Hematopoietic multipotent progenitor cell treated with erythropoietin and hydrocortisone succinate and interleukin-3 and kit ligand, for 15 days (in vitro differentiated cells): Measurements from ENCODE around the gene PLXNA4.

Source experiments
- DNase-seq: peaks from one replicate; pipeline ENCODE4 v3.0.0-alpha.2; 2015; ENCODE audit warnings: low spot score

PLXNA4 gene

GRCh38 chr7:132113536-132114371 is 462.5 kb downstream of the PLXNA4 start:
- no peak for DNase-seq

GRCh38 chr7:132112657-132113056 is 463.6 kb downstream of the PLXNA4 start:
- DNase-seq, result no peak

DNA sequence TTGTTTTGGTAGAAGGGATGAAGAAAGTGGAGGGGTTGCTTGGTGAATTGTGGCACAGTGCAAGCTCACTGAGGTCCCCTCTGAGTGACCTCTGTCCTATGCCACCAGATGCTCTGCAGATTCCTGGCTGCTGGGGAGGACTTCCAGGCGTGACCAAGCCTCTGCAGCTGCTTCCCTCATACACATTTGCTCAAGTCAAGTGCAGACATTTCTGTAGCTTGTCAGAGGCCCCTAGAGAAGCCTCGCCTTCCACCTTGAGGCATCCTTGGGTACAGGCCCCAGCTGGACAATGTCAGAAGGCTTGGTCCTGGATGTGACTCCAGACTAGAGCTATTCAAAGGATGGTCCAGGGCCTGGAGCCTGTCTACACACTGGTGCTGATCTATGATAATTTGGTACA is 464.2 kb downstream of the PLXNA4 start:
- DNase-seq, result no peak

DNA sequence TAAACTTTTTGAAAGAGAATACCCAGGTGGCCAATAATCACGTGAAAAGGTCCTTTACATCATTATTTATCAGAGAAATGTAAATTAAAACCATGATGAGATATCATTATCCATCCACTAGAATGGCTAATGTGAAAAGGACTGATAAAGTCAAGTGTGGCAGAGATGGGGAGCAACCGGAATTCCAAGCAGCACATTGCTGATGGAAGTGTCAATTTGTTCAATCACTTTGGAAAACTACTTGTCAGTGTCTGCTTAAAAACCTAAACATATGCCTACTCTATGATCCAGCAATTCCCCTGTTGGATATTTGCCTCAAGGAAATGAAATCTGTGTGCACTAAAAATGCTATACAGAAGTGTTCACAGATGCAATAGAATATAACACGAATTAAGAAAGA is 465.6 kb downstream of the PLXNA4 start:
- no peak for DNase-seq

- no peak for DNase-seq
These were observed 466.5 kb downstream of the PLXNA4 start for GRCh38 chr7:132109769-132110168.

DNA sequence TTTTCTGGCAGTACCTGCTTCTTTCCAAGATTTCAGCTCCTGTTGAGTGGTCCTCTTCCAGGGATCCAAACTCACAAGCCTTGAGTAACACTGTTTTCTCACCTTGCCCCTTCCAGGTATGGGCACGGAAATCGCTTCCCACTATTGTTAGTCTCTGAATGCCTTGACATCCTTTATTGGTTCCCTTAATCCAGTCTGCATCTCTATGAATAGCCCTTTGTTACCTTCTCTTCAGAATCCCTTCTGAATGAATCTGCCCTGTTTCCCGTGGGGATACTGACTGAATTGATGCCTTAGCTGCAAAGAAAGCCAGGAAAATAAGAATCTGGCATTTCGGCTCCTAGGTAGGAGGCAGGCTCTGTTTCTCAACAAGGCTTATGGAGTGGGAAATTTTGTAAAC is 467.7 kb downstream of the PLXNA4 start:
- DNase-seq, result no peak

GRCh38 chr7:132106491-132106890 is 469.8 kb downstream of the PLXNA4 start:
- no peak for DNase-seq

DNA sequence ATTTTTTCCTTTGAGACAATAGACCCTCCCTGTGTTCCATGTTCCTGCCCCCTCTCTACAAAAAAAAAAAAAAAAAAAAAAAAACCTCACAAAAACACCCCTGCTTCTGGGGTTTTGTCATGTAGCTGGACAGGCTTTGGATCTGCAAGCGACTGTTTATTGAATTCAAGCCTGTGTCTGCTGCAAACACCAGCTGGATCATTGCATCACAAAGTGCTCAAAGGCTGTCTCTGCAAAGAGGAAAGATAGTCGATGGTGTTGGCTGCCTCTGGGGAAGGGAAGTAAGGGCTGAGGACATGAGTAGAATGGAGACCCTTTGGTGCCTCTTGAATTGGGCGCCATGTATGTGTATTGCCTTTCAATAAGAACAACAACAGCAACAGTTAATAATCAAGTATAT is 471.2 kb downstream of the PLXNA4 start:
- DNase-seq, result no peak

DNA sequence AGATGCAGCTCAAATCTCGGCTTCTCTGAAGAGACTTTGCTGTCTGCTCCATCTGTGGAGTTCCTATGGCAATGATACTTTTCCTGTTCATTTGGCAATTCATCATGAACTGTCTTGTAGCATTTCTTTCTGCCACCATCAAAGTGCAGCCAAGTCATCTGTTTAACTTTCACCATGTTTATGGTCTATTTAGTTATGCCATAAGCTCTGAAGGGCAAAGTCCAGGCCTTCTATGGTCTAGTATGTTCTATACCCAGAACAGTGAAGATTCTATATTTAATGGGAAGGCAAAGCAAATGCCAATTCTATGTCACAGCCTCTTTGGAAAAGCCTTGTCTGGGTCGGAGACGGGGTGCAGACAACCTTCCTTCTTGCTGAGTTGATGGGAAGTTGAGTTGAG is 472.6 kb downstream of the PLXNA4 start:
- DNase-seq, result no peak

- DNase-seq, result no peak
These were observed 473.3 kb downstream of the PLXNA4 start for GRCh38 chr7:132102942-132103341.

GRCh38 chr7:132102391-132102790 is 473.9 kb downstream of the PLXNA4 start:
- DNase-seq, result no peak

GRCh38 chr7:132100981-132101380 is 475.3 kb downstream of the PLXNA4 start:
- no peak for DNase-seq

DNA sequence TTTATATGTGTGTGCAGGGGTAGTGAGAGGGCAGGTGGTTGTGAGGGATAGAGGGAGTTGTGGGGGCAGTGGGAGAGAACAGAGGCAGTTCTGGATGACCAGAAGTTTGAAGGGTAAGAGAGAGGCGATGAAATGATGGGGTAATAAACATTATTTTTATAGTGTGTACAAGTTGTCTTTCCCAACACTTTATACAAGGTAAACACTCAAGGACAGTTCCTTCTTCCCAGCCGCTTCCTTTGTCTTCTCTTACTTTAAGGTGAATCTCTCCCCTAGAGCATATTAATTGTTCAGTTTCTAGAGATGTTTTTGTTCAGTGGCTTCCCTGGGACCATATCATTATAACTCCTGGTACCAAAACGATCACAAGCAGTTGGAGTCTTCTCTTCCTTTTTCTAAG is 475.8 kb downstream of the PLXNA4 start:
- no peak for DNase-seq

DNA sequence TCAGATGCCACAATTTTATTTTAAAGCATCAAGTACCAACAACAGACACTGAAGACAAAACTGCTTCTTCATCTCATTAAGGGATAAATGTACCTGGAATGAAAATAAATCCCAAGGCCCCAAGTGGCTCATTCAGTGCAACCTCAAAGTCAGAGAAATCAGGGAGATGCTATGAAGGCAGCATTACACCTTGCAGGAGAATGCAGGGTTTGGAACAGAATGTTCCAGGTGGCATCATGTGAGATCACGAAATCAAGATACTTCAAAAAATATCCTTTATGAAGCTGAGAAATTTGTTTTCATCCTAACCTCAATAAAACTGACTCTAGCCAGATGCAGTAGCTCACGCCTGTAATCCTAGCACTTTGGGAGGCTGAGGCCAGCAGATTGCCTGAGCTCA is 477.1 kb downstream of the PLXNA4 start:
- DNase-seq, result no peak

DNA sequence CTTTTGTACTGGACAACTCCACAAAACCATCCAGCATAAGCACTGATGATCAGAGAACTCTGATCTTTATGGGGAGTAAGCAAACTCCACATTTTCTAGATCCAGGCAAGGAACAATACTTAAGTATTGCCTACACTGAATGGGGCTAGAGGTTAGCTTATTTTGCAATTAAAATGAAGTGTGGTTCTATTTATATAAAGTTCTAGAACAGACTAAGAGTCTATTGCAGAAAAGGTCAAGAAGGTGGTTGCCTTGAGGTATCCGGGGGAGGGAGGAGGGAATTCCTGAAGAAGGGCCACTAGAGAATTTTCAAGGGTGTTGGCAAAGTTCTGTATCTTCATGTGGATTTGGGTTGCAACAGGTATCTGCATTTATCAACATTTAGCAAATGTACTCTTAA is 477.9 kb downstream of the PLXNA4 start:
- no peak for DNase-seq

- no peak for DNase-seq
These were observed 478.6 kb downstream of the PLXNA4 start for GRCh38 chr7:132097550-132098134.

DNA sequence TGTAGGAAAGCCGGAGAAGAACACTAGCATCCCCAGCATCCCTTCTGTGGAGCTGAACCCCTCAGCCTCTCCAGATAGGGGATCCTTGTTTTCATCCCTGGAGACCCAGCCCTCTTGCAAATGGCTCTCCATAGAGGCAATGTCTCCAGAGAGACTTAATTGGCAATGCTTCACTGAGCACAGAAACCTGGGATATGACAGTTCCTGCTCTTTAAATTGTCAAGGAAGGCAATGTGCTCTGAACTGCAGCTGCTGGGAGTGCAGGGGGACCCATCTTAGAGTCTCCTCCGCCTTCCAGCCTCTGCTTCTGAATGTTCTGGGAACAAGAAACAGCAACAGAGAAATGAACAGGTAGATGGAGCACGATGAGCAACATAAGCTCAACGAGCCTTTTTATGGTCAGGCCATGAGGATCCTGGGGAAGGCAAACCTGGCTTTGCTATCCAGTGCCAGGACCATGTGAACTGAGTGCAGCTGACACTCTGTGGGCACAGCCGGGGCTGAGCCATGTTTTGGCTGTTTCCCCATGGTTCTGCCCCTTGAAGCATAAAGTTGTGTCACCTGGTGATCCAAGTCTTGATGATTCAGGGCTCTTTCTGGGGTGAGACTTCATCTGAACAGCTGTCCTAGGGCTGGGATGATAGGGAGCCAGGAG is 481.0 kb downstream of the PLXNA4 start:
- DNase-seq, result no peak

DNA sequence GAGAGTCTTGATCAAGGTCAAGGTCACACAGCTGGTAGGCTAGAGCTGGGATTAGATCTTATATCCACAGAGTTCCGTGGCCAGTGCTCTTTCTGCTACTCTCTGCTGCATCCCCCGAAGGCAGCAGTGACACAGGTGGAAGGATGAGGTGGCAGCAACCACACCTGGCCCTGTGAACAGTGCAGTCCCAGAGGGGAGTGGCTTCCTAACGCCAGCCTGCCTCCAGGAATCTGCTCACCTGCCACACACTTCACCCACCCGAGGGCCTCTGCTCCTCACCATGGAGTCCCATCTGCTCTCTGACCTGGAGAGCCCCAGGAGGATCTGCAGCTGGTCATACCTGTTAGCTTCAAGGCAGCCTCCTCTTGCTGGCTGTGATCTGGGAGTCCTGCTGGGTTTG is 484.2 kb downstream of the PLXNA4 start:
- DNase-seq, result no peak

GRCh38 chr7:132091706-132092105 is 484.6 kb downstream of the PLXNA4 start:
- no peak for DNase-seq

DNA sequence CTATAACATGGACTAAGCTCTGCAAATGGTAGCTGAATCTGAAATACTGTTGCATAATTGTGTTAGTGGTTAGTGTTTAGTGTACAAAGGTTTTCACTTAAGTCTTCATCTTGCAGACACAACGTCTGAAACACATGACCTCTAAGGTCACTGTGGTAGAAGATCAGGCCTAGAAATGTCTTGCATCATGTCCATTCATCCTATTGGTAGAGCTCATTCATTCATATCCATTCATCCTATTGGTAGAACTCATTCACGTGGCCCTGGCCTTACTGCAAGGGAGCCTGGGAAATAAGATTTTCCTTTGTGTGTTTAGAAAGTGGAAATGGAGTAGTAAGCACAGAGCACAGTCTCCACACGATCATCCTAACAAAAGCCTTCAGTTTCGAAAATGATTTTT is 485.8 kb downstream of the PLXNA4 start:
- DNase-seq, result no peak

DNA sequence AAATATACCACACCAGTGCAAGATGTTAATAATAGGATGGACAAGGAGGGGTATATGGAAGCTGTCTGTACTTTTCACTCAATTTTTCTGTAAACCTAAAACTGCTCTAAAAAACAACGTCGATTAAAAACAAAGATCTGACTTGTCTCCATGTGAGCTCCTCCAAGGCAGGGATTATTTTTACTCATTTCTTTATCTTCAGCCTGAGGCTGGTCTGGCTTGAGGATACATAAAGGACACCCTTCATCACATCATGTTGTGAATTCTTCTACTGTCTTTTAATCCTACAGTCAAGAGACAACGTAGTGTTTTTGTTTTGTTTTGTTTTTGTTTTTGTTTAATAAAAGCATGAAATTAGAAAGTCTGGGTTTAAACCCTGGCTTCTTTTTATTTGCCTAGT is 486.9 kb downstream of the PLXNA4 start:
- no peak for DNase-seq

DNA sequence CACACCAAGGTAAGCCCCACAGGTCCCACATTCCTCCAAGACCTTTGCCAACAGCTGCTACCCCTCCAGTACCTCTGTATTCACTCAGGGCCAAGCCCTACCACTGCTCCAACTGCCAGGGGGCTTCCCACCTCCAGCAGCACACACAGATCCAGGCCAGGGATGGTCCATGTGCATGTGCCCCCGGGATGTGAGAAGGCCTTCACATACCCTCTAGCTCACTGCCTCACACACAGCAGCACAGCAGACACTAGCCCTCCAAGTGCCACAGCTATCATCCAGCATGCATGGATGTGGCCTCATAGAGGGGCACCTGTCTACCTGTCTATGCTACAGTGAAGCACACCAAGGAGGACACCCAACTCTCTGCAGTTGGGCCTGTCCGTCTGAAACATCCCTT is 488.8 kb downstream of the PLXNA4 start:
- no peak for DNase-seq

- DNase-seq, result no peak
These were observed 491.4 kb downstream of the PLXNA4 start for GRCh38 chr7:132084776-132085388.
